ENCODE data around the gene POU6F2. TPM values are rescaled to one million over a fixed set of nuclear protein-coding genes. Genes with fewer than 3 reads are reported as not detected.

POU6F2 gene
- total RNA-seq, 4 donors from 2014 or later: not detected

DNA sequence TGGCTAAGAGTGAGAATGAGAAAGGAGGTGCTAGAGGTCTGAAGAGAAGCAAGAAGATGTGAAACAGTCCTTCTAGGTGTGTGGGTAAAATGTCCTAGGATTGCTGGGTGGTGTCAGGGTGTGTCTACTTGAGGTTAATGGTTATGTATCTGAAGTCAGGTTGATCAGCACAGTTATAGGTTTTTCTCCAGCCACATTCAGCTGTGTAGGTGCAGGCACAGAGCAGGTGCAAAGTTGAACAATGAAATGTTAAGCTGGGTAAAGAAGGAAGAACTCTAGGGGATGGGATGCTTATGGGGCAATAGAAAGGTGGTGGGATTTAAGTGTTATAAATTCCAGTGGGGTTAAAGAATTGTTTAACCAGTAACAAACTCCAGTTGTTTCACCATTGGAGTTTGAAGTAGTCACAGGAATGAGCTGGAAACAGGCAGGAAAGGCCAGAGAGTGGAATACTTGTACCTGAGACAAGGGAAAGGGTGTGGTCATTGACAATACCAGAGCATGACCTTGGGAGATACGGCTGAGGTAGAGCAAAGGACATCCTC is 388.1 kb downstream of the POU6F2 start:
- H3K36me3 ChIP-seq: no peaks in the 10 kb centered on the region
- H3K4me3 ChIP-seq: no peak overlapping the region
- H3K27ac ChIP-seq (replicated peaks in 1 of 4): no peak overlapping the region
- intact Hi-C loops (cut with DNase I): no loop called here
- no peaks in the 10 kb centered on the region for H3K27me3 ChIP-seq
- H3K9me3 ChIP-seq: peaks cover 0 to 5% (median 0%) of the 10 kb centered on the region in 4 donors
- no peaks in the 10 kb centered on the region for H3K4me1 ChIP-seq
- no peak for DNase-seq (ENCODE audit: extremely low spot score)
- WGBS: 70% methylated on average over 1 of the region's 1 CpG
- TF ChIP-seq POLR2AphosphoS5 (IDR thresholded peaks at IDR 0.05) (no peak), POLR2A (IDR thresholded peaks at IDR 0.05; ENCODE audit: low read depth) (no peak), EP300 (IDR thresholded peaks at IDR 0.05) (no peak)
- TF ChIP-seq, protein P1, sequence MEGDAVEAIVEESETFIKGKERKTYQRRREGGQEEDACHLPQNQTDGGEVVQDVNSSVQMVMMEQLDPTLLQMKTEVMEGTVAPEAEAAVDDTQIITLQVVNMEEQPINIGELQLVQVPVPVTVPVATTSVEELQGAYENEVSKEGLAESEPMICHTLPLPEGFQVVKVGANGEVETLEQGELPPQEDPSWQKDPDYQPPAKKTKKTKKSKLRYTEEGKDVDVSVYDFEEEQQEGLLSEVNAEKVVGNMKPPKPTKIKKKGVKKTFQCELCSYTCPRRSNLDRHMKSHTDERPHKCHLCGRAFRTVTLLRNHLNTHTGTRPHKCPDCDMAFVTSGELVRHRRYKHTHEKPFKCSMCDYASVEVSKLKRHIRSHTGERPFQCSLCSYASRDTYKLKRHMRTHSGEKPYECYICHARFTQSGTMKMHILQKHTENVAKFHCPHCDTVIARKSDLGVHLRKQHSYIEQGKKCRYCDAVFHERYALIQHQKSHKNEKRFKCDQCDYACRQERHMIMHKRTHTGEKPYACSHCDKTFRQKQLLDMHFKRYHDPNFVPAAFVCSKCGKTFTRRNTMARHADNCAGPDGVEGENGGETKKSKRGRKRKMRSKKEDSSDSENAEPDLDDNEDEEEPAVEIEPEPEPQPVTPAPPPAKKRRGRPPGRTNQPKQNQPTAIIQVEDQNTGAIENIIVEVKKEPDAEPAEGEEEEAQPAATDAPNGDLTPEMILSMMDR (IDR thresholded peaks at IDR 0.05): no peak

DNA sequence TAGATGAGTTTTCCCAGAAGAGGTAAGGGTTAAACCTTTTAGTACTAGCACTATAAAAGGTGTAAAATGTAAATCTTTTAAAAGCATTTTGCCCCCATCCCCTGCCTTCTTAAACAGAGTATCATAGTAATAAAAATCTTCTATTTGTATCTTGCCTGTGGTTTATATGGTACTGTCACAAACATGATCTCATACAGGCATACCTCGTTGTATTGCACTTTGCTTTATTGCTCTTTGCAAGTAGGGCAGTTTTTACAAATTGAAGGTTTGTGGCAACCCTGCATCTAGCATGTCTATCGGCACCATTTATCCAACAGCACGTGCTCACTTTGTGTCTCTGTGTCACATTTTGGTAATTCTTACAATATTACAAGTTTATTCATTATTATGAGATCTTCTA is 389.7 kb downstream of the POU6F2 start:
- Histone ChIP-seq H3K4me1 (no peaks in the 10 kb centered on the region), H3K9me3 (peaks cover 0 to 6% (median 0%) of the 10 kb centered on the region in 4 donors), H3K36me3 (no peaks in the 10 kb centered on the region), H3K27ac (replicated peaks in 1 of 4) (no peak overlapping the region), H3K27me3 (no peaks in the 10 kb centered on the region), H3K4me3 (no peak overlapping the region)
- intact Hi-C loops (cut with DNase I): no loop called here
- no peak for TF ChIP-seq POLR2AphosphoS5 (IDR thresholded peaks at IDR 0.05)
- TF ChIP-seq EP300 (IDR thresholded peaks at IDR 0.05): no peak
- TF ChIP-seq, protein P1 (IDR thresholded peaks at IDR 0.05): no peak
- no peak for TF ChIP-seq POLR2A (IDR thresholded peaks at IDR 0.05; ENCODE audit: low read depth)
- WGBS: 77% methylated on average over 3 of the region's 3 CpGs
- no peak for DNase-seq (ENCODE audit: extremely low spot score)

DNA sequence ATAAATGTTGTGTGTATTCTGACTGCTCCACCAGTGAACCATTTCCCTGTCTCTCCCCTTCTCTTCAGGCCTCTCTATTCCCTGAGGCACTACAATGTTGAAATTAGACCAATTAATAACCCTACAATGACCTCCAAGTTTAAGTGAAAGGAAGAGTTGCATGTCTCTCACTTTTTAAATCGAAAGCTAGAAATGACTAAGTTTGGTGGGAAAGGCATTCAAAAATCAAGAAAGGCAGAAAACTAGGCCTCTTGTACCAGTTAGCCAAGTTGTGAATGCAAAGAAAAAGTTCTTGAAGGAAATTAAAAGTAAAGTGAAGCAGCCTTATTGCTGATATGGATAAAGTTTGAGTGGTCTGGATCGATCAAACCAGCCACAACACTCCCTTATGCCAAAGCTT is 390.2 kb downstream of the POU6F2 start:
- no peak overlapping the region for H3K27ac ChIP-seq (replicated peaks in 1 of 4)
- H3K27me3 ChIP-seq: no peaks in the 10 kb centered on the region
- no peaks in the 10 kb centered on the region for H3K36me3 ChIP-seq
- H3K4me3 ChIP-seq: no peak overlapping the region
- no peak for TF ChIP-seq POLR2AphosphoS5 (IDR thresholded peaks at IDR 0.05)
- TF ChIP-seq POLR2A (IDR thresholded peaks at IDR 0.05; ENCODE audit: low read depth): no peak
- TF ChIP-seq, protein P1 (IDR thresholded peaks at IDR 0.05): no peak
- no peak for TF ChIP-seq EP300 (IDR thresholded peaks at IDR 0.05)
- 90% methylated on average over 2 of the region's 2 CpGs for WGBS
- no peaks in the 10 kb centered on the region for H3K4me1 ChIP-seq
- H3K9me3 ChIP-seq: peaks cover 0 to 6% (median 0%) of the 10 kb centered on the region in 4 donors
- DNase-seq (ENCODE audit: extremely low spot score): no peak
- intact Hi-C loops (cut with DNase I): no loop called here

DNA sequence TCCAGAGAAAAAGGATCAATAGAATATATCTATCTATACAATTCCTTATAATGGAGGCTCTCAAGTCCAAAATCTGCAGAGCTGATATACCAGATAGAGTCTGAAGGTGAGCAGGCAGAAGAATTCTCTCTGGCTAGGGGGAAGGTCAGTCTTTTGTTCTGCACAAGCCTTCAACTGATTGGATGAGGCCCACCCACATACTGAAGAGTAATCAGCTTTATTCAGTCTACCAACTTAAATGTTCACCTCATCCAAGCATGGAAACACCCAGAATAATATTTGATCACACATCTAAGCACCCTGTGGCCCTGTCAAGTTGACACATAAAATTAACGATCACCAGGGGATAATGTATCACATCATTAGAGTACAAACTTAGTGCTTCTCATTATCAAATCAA is 394.7 kb downstream of the POU6F2 start:
- WGBS: 92% methylated on average over 1 of the region's 1 CpG

More for the DNA sequence above, 394.7 kb downstream of the POU6F2 start:
- H3K9me3 ChIP-seq: peaks cover 0 to 6% (median 0%) of the 10 kb centered on the region in 4 donors
- intact Hi-C loops (cut with DNase I): no loop called here
- no peaks in the 10 kb centered on the region for H3K36me3 ChIP-seq
- H3K27me3 ChIP-seq: peaks cover 0 to 12% (median 0%) of the 10 kb centered on the region in 4 donors
- no peak for DNase-seq (ENCODE audit: extremely low spot score)
- TF ChIP-seq, protein P1 (IDR thresholded peaks at IDR 0.05): no peak
- TF ChIP-seq POLR2A (IDR thresholded peaks at IDR 0.05; ENCODE audit: low read depth) (no peak), EP300 (IDR thresholded peaks at IDR 0.05) (no peak), POLR2AphosphoS5 (IDR thresholded peaks at IDR 0.05) (no peak)
- no peak overlapping the region for H3K27ac ChIP-seq (replicated peaks in 1 of 4)
- H3K4me3 ChIP-seq: no peak overlapping the region
- H3K4me1 ChIP-seq: no peaks in the 10 kb centered on the region
